OCI-LY7 (cell line): Measurements from ENCODE around the gene ABLIM1.

Source experiments
- EZH2phosphoT487 ChIP-seq: fragments of 200-600 bp; sonication (generic); IDR thresholded peaks from 2 replicates; pipeline ENCODE4 v1.6.1; 2018; ENCODE audit warnings: low read depth, borderline replicate concordance, mild to moderate bottlenecking, mixed run types, antibody characterized with exemption, low read length, moderate library complexity, mixed read lengths
- TF ChIP-seq, protein P1 (sequence below): fragments of 200-600 bp; sonication (generic); conservative IDR thresholded peaks from 2 replicates; pipeline ENCODE4 v1.5.1; 2014; ENCODE audit warnings: mild to moderate bottlenecking, antibody characterized with exemption, low read length, moderate library complexity, mixed read lengths

- TF ChIP-seq, protein P1, sequence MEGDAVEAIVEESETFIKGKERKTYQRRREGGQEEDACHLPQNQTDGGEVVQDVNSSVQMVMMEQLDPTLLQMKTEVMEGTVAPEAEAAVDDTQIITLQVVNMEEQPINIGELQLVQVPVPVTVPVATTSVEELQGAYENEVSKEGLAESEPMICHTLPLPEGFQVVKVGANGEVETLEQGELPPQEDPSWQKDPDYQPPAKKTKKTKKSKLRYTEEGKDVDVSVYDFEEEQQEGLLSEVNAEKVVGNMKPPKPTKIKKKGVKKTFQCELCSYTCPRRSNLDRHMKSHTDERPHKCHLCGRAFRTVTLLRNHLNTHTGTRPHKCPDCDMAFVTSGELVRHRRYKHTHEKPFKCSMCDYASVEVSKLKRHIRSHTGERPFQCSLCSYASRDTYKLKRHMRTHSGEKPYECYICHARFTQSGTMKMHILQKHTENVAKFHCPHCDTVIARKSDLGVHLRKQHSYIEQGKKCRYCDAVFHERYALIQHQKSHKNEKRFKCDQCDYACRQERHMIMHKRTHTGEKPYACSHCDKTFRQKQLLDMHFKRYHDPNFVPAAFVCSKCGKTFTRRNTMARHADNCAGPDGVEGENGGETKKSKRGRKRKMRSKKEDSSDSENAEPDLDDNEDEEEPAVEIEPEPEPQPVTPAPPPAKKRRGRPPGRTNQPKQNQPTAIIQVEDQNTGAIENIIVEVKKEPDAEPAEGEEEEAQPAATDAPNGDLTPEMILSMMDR: no peak
- TF ChIP-seq EZH2phosphoT487: no peak
Measured at GRCh38 chr10:114694062-114694461, 36.0 kb upstream of the ABLIM1 start.
